CD14-positive monocyte (primary cell): ENCODE measurements around the gene LARGE2. TPM values are rescaled to one million over a fixed set of nuclear protein-coding genes. Genes with fewer than 3 reads are reported as not detected.

Experiments used
- DNase-seq, 3 donors: peaks; one replicate each; pipeline ENCODE4 v3.0.0-alpha.2; 2011 to 2022
- H2AFZ ChIP-seq: 2 replicates; pipeline ENCODE4 v1.6.0; 2012; ENCODE audit warnings: mild to moderate bottlenecking, low read depth, low read length, inconsistent platforms; ENCODE audit not compliant: insufficient read depth, poor library complexity, severe bottlenecking
- H3K27ac ChIP-seq, 2 donors: 1 replicate in 1 of 2; 2 replicates in 1 of 2; pipeline ENCODE4 v1.5.1; 2012 to 2013; ENCODE audit warnings: low read length in 2 of 2, control low read depth in 1 of 2, inconsistent platforms in 1 of 2, low read depth in 1 of 2, mild to moderate bottlenecking in 1 of 2
- H3K27me3 ChIP-seq, 2 donors: one replicate each; pipeline versions ENCODE4 v1.6.0 to v1.6.1; 2011 to 2013; ENCODE audit warnings: low read length in 2 of 2; ENCODE audit not compliant: control insufficient read depth in 2 of 2, insufficient read depth in 2 of 2
- H3K36me3 ChIP-seq, 2 donors: replicated peaks in 1 of 2; 1 replicate in 1 of 2; 2 replicates in 1 of 2; pipeline versions ENCODE4 v1.5.1 to v1.6.1; 2012 to 2013; ENCODE audit warnings: low read length in 2 of 2, control low read depth in 1 of 2, inconsistent platforms in 1 of 2, mild to moderate bottlenecking in 1 of 2; ENCODE audit not compliant: insufficient read depth in 2 of 2, control insufficient read depth in 1 of 2
- H3K4me1 ChIP-seq, 2 donors: 1 replicate in 1 of 2; 2 replicates in 1 of 2; pipeline versions ENCODE4 v1.5.1 to v1.6.1; 2012 to 2013; ENCODE audit warnings: low read length in 2 of 2, control low read depth in 1 of 2, inconsistent platforms in 1 of 2, mild to moderate bottlenecking in 1 of 2, moderate library complexity in 1 of 2; ENCODE audit not compliant: insufficient read depth in 2 of 2, control insufficient read depth in 1 of 2
- H3K4me2 ChIP-seq: replicated peaks from 2 replicates; pipeline ENCODE3; 2012; ENCODE audit warnings: low read length, moderate library complexity, mild to moderate bottlenecking; ENCODE audit not compliant: poor library complexity, severe bottlenecking; ENCODE audit errors: extremely low read depth
- H3K4me3 ChIP-seq, 3 experiments: fragments of 200-600 bp in 1 of 3; sonication (generic) in 1 of 3; replicated peaks in 1 of 3; 1 replicate in 2 of 3; 2 replicates in 1 of 3; pipeline ENCODE4 v1.5.1; 2011 to 2013; ENCODE audit warnings: low read length in 3 of 3, mild to moderate bottlenecking in 3 of 3, control low read depth in 2 of 3, low read depth in 2 of 3, inconsistent platforms in 1 of 3, moderate library complexity in 1 of 3
- H3K79me2 ChIP-seq: 2 replicates; pipeline ENCODE4 v1.6.0; 2012; ENCODE audit warnings: mild to moderate bottlenecking, control low read depth, inconsistent platforms, low read length, moderate library complexity; ENCODE audit not compliant: insufficient read depth
- H3K9ac ChIP-seq: 2 replicates; pipeline ENCODE4 v1.6.0; 2017; ENCODE audit warnings: low read length, mild to moderate bottlenecking; ENCODE audit not compliant: insufficient read depth, poor library complexity, severe bottlenecking
- H3K9me3 ChIP-seq, 2 donors: replicated peaks in 1 of 2; 1 replicate in 1 of 2; 2 replicates in 1 of 2; pipeline versions ENCODE4 v1.5.1 to v1.6.1; 2012 to 2013; ENCODE audit warnings: low read length in 2 of 2, control low read depth in 1 of 2; ENCODE audit not compliant: control insufficient read depth in 1 of 2, insufficient read depth in 1 of 2
- H4K20me1 ChIP-seq: 2 replicates; pipeline ENCODE4 v1.6.0; 2012; ENCODE audit warnings: mild to moderate bottlenecking, low read length, control low read depth, moderate library complexity; ENCODE audit not compliant: insufficient read depth
- H3K27ac Mint-ChIP-seq, 7 donors: one replicate each; pipeline ENCODE4 v1.8.0; 2020; ENCODE audit warnings: mild to moderate bottlenecking in 7 of 7, mixed read lengths in 7 of 7, moderate library complexity in 6 of 7, inconsistent platforms in 2 of 7
- H3K27me3 Mint-ChIP-seq, 3 donors: one replicate each; pipeline ENCODE4 v1.8.0; 2021 to 2022; ENCODE audit warnings: low read depth in 3 of 3, mild to moderate bottlenecking in 3 of 3, mixed read lengths in 3 of 3, moderate library complexity in 3 of 3, inconsistent platforms in 1 of 3
- H3K36me3 Mint-ChIP-seq, 2 donors: one replicate each; pipeline ENCODE4 v1.8.0; 2020; ENCODE audit warnings: mixed read lengths in 2 of 2, inconsistent platforms in 1 of 2, mild to moderate bottlenecking in 1 of 2
- H3K4me1 Mint-ChIP-seq: one replicate; pipeline ENCODE4 v1.8.0; 2020; ENCODE audit warnings: mild to moderate bottlenecking, mixed read lengths
- H3K4me3 Mint-ChIP-seq, 2 donors: one replicate each; pipeline ENCODE4 v1.8.0; 2020; ENCODE audit warnings: mild to moderate bottlenecking in 2 of 2, mixed read lengths in 2 of 2, moderate library complexity in 1 of 2
- H3K9me3 Mint-ChIP-seq, 7 donors: one replicate each; pipeline ENCODE4 v1.8.0; 2020 to 2022; ENCODE audit warnings: mixed read lengths in 7 of 7, mild to moderate bottlenecking in 6 of 7, moderate library complexity in 6 of 7, inconsistent platforms in 2 of 7
- CTCF ChIP-seq: fragments of 200-600 bp; IDR thresholded peaks from one replicate; pipeline ENCODE4 v1.8.0; 2022; ENCODE audit warnings: antibody characterized with exemption, mild to moderate bottlenecking
- WGBS: methylation state at CpG from one replicate; pipeline ENCODE4 v1.1.5; 2013; ENCODE audit warnings: missing lambda C conversion rate; ENCODE audit not compliant: insufficient coverage; 5-methylcytosine and 5-hydroxymethylcytosine counted together
- intact Hi-C, 2 donors: fragments of 100-400 bp; cut with micrococcal nuclease; formaldehyde crosslinking; loops; one replicate each; pipeline versions ENCODE4 v1.15.0 to v1.15.1; 2023
- polyA plus RNA-seq, 3 donors: library from polyadenylated mRNA; depleted of rRNA in 1 of 3; unstranded in 2 of 3; stranded (reverse) in 1 of 3; fragments of 300-500 nt in 2 of 3; fragments of >200 nt in 1 of 3; fragmentation: Illumina TruSeq in 2 of 3; gene quantifications; 1 replicate in 2 of 3; 2 replicates in 1 of 3; pipeline ENCODE4 v1.2.3, GENCODE V29; 2012 to 2021

Gene LARGE2
- polyA plus RNA-seq, 3 donors, result 0.12 TPM; not detected in 2

GRCh38 chr11:45910623-45911022 is 11.8 kb upstream of the LARGE2 start:
- TF ChIP-seq CTCF, result no peak
- Histone ChIP-seq H3K4me3 (no peak overlapping the region), H3K9me3 (no peaks in the 10 kb centered on the region), H3K79me2 (peaks cover 10% of the 10 kb centered on the region), H3K4me1 (no peaks in the 10 kb centered on the region), H2AFZ (no peak overlapping the region), H3K36me3 (peaks cover 59 to 68% of the 10 kb centered on the region in 2 donors), H3K4me2 (no peak overlapping the region), H3K27me3 (no peaks in the 10 kb centered on the region), H4K20me1 (peaks cover 44% of the 10 kb centered on the region), H3K27ac (no peak overlapping the region), H3K9ac (no peak overlapping the region)
- intact Hi-C loops, result loop anchor here in 1 of 2 donors (10.0 kb wide), 1 partner anchor 704 kb away; the partner anchor contains the start of genes ATG13 and HARBI1
- Mint-ChIP-seq H3K4me1 (peaks cover 6% of the 10 kb centered on the region), H3K9me3 (peaks cover 0 to 2% (median 0%) of the 10 kb centered on the region in 7 donors), H3K4me3 (no peak overlapping the region), H3K27me3 (peaks cover 0 to 8% (median 0%) of the 10 kb centered on the region in 3 donors), H3K36me3 (peaks cover 55 to 65% of the 10 kb centered on the region in 2 donors), H3K27ac (peak overlapping the region in 1 of 7 donors; percentile 26)
- WGBS, result 100% methylated on average over 9 of the region's 9 CpGs
- no peak for DNase-seq

- Histone ChIP-seq H3K4me2 (no peak overlapping the region), H3K9me3 (no peaks in the 10 kb centered on the region), H3K4me1 (peaks cover 8 to 16% of the 10 kb centered on the region in 2 donors), H2AFZ (no peak overlapping the region), H3K9ac (no peak overlapping the region), H3K27me3 (no peaks in the 10 kb centered on the region), H3K79me2 (peaks cover 29% of the 10 kb centered on the region), H3K27ac (no peak overlapping the region), H4K20me1 (peaks cover 49% of the 10 kb centered on the region), H3K4me3 (no peak overlapping the region), H3K36me3 (peaks cover 65 to 76% of the 10 kb centered on the region in 2 donors)
- 99% methylated on average over 19 of the region's 19 CpGs for WGBS
- TF ChIP-seq CTCF, result no peak
- no peak for DNase-seq
- Mint-ChIP-seq H3K4me3 (no peak overlapping the region), H3K27me3 (peaks cover 0 to 3% (median 0%) of the 10 kb centered on the region in 3 donors), H3K4me1 (peaks cover 19% of the 10 kb centered on the region), H3K27ac (no peak overlapping the region), H3K9me3 (peaks cover 0 to 2% (median 0%) of the 10 kb centered on the region in 7 donors), H3K36me3 (peaks cover 63 to 74% of the 10 kb centered on the region in 2 donors)
- intact Hi-C loops, result loop anchor here in 1 of 2 donors (10.0 kb wide), 1 partner anchor 701 kb away; the partner anchor contains the start of genes ATG13 and HARBI1
These were observed 8.9 kb upstream of the LARGE2 start for GRCh38 chr11:45913514-45913913.
